GM18870 (cell line): Measurements from ENCODE around the gene CRYAA.
"Not testable (repeated sequence)": the region's sequence is repeated elsewhere in the genome, so short reads cannot be mapped to it uniquely, and the experiment has no call there.

Experiments used
- ATAC-seq: cut with Tn5 transposase; IDR thresholded peaks from one replicate; pipeline ENCODE4 v1.9.1; 2021; ENCODE audit warnings: moderate library complexity; ENCODE audit not compliant: unreplicated experiment

Gene CRYAA

GRCh38 chr21:43176621-43177020 lies 7.8 kb downstream of the CRYAA start:
- not testable (repeated sequence) for ATAC-seq

GRCh38 chr21:43177043-43177906 lies 8.5 kb downstream of the CRYAA start:
- not testable (repeated sequence) for ATAC-seq

DNA sequence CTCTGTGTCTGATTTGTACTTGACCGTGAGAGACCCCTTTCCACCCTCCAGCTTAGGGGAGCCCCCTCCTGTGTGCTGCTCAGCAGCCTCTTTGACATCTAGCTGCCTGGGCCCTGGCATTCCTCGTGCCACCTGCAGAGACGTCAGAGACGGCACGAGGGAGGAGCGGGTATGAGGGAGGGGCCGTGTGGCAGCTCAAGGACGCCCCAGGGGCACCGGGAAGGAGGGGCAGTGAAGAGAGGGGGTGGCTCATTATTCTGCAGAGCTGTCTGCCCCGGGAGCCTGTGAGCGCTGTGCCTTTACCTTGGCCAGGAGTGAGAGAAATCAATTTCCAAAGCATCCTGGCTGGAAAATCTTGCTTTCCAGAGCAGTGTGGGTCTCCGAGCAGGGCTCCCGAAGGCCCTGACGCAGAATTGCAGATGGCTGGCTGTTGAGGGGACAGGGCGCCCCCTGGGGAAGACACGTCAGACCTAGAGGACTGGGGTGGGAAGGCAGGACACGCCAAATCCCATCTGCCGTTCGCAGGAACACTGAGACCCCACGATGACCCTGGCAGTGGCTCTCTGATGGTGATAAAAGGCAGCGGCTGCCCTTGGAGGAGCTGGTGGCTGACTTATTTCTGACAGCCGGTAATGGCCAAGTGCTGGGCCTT lies 9.5 kb downstream of the CRYAA start:
- not testable (repeated sequence) for ATAC-seq

DNA sequence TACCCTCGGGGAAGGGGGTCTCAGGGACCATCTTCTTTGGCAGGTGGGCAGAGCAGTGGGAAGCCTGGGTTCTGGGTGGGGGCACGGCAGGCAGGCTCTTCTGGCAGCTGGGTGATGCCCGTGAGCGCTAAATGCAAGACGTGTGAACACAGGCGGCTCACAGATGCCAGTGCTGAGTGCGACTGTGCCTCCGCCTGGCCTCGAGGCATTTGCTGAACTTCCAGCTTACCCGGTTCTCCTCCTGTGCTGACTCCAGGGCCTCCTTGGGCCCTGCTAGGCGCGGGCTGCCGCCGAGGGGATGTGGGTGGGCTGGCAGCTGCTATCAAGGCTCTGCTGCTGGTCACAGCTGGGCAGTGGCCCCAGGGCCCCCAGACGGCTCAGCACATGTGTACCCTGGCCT lies 12.2 kb downstream of the CRYAA start:
- ATAC-seq: not testable (repeated sequence)

GRCh38 chr21:43187268-43187667 lies 18.5 kb downstream of the CRYAA start:
- not testable (repeated sequence) for ATAC-seq

DNA sequence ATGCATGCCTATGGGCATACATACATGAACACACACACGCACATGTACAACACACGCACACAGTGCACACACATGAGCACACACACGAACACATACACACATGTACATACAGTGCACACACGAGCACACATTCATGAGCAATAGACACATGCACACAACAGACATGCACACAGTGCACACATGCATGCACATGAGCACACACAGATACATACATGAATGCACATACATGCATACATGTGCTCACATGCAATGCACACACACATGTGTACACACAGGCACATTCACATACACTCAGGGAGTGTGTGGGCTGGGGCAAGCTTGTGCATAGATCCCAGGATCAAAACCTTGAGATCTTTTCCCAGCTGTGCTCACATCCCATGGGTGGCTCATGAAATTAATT lies 18.9 kb downstream of the CRYAA start:
- no peak for ATAC-seq

- no peak for ATAC-seq
These were observed 19.4 kb downstream of the CRYAA start for GRCh38 chr21:43188181-43188580.

GRCh38 chr21:43188592-43189210 lies 19.9 kb downstream of the CRYAA start:
- no peak for ATAC-seq

DNA sequence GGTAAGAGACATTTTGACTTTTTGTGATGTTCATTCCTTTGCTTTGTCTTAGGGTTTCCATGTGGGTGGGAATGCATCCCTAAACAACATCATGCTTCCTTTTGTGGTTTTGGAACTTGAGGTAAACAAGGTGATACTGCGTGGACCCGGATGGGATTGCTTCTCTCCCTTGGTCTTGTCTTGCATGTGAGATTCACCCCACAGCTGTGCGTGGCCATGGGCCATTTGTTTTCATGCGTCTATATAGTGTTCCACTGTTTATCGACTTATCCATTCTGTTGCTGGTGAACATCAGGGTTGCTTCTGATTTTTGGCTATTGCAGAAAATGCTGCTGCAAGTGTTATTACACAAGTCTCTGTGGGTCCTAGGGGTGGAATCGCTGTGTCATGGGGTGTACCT lies 21.1 kb downstream of the CRYAA start:
- ATAC-seq: no peak

GRCh38 chr21:43190544-43190943 lies 21.7 kb downstream of the CRYAA start:
- ATAC-seq: no peak

DNA sequence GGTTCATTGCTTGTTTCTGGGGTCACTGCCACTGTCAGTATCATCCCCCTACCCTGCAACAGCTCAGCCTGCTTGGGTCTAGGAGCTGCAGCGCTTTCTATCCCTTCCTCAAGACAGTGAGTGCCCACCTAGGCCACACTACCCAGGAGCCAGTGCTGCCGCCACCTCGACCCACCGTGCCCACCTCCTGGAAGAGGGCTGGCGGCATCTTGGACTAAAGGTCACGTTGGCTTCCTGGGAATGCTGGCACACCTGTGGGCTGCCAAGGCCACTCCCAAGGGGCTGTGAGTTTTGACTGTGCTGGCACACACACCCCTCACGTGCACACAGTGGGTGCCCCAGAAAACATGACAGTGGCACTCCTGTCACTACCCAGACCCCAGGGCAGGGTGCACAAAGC lies 22.1 kb downstream of the CRYAA start:
- ATAC-seq: no peak

- no peak for ATAC-seq
These were observed 22.7 kb downstream of the CRYAA start for GRCh38 chr21:43191521-43191920.

GRCh38 chr21:43191971-43192370 lies 23.2 kb downstream of the CRYAA start:
- no peak for ATAC-seq

GRCh38 chr21:43192501-43193081 lies 23.8 kb downstream of the CRYAA start:
- ATAC-seq: no peak

DNA sequence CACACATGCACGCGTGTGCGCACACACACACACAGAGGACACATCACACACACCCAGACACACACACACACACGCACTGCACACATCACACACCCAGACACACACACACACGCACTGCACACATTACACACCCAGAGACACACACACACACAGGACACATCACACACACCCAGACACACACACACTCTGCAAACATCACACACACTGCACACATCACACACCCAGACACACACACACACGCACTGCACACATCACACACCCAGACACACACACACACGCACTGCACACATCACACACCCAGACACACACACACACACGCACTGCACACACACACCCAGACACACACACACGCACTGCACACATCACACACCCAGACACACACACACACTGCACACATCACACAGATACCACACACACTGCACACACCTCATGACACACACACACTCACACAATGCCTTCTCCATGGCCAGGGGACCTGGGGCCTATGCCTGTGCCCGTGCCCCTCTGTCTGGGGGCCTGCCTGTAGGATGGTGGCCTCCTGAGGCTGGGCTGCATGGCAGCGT lies 24.4 kb downstream of the CRYAA start:
- no peak for ATAC-seq

DNA sequence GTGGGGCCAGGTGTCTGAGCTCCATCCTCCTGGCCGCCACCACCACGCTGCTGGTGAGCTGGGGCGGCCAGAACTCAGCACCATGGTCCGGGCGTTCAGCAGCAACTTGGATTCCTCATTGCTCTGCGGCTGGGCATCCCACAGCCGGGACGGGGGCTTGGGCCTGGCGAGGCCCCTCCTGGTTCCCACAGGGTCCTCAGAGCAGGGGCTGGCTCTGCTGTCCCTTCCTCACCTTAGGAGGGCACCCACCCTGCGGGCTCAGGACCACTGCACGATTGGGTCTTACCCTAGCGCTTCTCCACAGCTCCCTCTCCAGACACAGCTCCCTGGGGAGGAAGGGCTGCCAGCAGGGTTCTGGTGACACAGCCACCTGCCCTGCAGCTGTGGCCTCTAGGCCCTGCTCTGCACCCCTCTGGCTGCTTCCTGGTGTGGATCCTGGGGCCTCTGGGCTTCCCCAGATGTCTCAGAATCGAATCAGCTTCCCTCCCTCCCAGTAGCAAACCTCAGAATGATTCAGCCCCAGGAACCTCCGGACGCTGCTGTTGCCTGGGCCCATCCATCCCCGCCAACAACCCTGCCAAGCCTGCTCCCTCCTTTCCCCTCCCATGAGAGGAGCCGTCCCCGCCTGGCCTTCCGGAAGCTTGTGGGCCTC lies 25.0 kb downstream of the CRYAA start:
- ATAC-seq: no peak

GRCh38 chr21:43194303-43195120 lies 25.7 kb downstream of the CRYAA start:
- no peak for ATAC-seq

DNA sequence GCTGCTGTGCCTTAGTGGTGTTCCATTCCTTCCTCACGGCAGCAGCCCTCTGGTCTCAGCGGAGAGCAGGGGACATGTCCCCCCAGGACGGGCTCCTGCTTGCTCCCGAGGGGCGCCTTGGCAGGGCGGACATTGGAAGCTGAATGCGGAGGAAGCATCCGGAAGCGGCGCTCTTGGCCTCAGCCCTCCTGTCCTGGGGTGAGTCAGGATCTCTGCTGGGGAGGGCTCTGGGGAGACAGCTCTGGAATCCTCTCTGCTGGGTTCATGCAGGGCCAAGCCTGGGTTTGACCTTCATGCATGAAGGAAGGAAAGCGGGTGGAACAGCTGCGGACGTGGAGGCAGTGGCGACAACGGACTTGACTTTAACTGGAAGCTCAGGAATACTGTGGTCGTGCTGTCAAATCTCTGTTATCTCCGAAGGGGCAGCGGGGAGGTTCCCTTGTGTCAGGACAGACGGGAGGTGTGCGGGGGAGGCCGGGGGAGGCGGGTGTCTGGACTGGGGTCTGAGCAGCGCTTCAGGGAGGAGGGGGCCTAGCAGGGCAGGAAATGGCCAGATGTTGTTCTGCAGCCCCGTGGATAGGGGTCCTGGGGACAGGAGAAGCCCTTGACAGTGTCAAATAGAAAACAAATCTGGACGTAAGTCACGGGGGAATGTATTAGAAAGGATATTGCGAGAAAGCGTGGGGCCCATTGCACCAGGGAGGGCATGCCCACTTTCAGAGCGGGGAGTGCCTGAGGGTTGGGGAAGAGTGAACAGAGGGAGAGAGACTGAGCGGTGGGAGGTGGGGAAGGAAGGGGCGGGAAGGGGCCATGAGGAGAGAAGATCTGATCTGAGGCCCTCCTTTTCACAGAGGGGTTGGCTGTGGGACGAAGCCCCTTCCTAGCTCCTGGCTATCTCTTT lies 26.6 kb downstream of the CRYAA start:
- no peak for ATAC-seq

DNA sequence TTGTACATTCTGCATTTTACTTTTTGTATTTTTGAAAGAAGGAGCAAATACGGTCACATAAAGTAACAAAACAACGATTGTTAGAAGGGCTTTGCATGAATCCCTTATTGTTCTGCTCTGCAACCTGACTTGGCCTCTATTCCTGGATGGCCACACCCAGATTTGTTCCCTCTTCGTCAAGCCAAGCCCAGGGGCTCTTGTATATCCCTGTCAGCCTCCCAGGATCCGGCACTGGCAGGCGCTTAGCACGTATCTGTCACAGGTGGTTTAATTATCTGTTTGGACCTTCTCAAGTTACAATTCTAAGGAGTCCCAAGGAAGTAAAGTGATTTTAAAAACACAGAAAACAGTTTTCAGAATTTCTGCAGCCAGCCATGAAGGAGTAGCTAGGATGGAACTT lies 28.0 kb downstream of the CRYAA start:
- no peak for ATAC-seq
